ENCODE results near the gene MESP2.
"Not testable (repeated sequence)": the region's sequence is repeated elsewhere in the genome, so short reads cannot be mapped to it uniquely, and the experiment has no call there.

Gene MESP2

DNA sequence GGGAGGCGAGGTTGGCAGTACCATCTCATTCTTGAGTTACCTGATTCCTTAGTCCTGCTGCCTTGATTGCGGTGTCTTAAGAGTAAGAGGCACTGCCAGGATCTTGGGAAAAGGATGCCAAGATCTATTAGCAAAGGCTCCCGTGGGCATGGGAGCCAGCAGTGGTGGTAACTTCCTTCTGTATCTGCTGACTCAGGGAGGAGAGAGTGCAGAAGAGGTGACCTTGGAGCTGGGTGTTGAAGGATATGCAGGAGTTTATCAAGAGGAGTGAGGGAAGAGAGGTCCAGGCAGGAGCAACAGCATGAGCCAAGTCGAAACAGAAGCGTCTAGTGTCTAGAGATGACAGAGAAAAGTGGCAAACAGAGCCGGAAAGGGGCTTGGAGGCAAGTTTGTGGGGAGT, 4.5 kb downstream of the MESP2 start:
- DNase-seq (ENCODE audit: low read depth in 2 of 2) = no peak

- DNase-seq (ENCODE audit: low read depth in 2 of 2) = no peak
These were observed 4.9 kb downstream of the MESP2 start for GRCh38 chr15:89781055-89781454.

DNA sequence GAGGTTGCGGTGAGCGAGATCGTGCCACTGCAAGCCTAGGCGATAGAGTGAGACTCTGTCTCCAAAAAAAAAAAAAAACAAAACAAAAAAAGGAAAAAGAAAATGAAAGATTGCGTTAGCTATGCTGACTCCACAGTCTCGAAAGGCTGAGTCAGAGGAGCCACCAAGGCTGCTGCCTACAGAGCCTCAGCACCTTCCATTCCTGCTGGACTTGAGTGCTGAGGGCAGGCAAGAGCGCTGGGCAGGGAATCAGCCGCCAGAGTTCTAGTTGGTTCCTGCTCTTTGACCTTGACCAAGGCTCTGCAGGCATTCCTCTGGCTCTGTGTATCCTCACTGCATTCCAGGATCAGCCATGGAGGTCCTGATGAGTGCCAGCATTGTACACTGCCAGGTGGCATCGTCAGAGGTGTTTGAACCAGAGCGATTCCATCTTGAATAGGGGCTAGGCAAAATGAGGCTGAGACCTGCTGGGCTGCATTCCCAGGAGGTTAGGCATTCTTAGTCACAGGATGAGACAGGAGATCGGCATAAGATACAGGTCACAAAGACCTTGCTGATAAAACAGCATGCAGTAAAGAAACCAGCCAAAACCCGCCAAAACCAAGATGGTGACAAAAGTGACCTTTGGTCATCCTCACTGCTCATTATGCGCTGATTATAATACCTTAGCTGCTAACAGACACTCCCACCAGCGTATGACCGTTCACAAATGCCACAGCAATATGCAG, 5.9 kb downstream of the MESP2 start:
- no peak for DNase-seq (ENCODE audit: low read depth in 2 of 2)

- DNase-seq (ENCODE audit: low read depth in 2 of 2) = not testable (repeated sequence)
These were observed 6.5 kb downstream of the MESP2 start for GRCh38 chr15:89782619-89782950.

DNA sequence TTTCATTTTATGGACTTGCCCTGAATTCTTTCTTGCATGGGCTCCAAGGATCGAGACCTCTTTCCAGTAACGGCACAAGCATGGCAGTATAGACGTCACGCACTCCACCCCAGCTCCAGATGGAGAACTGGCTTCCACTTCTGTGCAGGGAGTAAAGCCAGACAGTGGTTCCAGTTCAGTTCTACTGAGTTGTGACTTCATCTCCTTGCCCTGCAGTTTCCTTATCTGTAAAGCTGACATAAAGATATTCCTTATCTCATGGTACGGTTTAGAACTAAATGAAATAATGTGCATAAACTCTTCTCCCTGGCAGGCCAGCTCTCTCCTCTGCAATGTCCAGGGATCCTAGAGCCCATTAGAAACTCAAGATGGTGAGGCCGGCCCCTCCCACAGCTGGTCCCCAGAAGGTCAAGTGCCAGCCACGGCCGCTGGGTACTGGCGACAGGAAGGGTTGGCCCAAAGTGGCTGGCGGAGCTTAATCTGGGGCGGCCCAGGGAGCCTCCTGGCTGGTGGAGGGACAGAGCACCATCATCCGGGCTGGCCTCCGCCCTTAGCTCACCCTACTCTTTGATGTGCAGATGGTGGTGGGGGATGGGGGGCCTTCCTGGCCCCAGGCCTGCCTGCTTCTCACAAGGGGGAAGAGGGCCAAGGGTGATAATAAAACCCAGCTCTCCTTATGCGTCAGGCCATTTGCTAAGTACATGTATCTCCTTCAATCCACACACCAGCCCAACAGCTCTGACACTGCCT, 7.2 kb downstream of the MESP2 start:
- DNase-seq (ENCODE audit: low read depth in 2 of 2) = no peak

GRCh38 chr15:89783861-89784685, 7.9 kb downstream of the MESP2 start:
- DNase-seq (ENCODE audit: low read depth in 2 of 2) = no peak

GRCh38 chr15:89784686-89784960, 8.5 kb downstream of the MESP2 start:
- DNase-seq (ENCODE audit: low read depth in 2 of 2) = no peak

GRCh38 chr15:89785064-89785773, 9.1 kb downstream of the MESP2 start:
- no peak for DNase-seq (ENCODE audit: low read depth in 2 of 2)

GRCh38 chr15:89785774-89786140, 9.6 kb downstream of the MESP2 start:
- DNase-seq (ENCODE audit: low read depth in 2 of 2) = no peak

DNA sequence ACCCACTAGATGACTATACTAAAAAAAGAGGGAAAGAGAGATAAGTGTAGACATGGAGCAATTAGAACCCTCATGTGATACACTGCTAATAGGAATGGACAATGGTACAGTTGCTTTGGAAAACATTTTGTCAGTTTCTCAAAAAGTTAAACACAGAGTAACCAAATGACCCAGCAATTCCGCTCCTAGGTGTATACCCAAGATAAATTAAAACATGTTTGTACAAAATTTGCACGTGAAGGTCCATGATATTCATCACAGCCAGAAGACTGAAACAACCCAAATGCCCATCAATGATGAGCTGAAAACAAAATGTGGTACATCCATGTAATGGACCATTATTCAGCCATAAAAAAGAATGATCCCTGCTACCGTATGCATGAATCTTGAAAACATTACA, 11.8 kb downstream of the MESP2 start:
- no peak for DNase-seq (ENCODE audit: low read depth in 2 of 2)

GRCh38 chr15:89788585-89788984, 12.5 kb downstream of the MESP2 start:
- DNase-seq (ENCODE audit: low read depth in 2 of 2) = not testable (repeated sequence)

GRCh38 chr15:89790206-89790605, 14.1 kb downstream of the MESP2 start:
- no peak for DNase-seq (ENCODE audit: low read depth in 2 of 2)

DNA sequence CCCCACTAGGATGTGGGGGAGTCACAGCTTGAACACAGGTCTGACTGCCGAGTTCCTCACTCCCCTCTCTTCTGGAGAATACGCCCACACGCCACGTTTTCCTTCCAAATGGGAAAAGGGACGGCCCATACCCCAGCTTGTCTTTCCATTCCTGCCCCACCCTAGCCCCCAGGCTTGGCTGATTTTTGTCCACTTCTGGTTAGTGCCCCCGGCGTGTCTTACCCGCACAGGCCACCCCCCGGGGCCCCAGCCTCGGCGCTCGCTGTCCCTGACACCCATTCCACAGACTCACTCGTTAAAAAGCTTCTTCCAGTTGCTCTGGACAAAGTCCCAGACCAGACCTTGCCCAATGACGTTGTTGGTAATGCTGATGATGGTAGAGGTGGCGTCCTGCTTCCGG, 14.5 kb downstream of the MESP2 start:
- DNase-seq (ENCODE audit: low read depth in 2 of 2) = no peak

DNA sequence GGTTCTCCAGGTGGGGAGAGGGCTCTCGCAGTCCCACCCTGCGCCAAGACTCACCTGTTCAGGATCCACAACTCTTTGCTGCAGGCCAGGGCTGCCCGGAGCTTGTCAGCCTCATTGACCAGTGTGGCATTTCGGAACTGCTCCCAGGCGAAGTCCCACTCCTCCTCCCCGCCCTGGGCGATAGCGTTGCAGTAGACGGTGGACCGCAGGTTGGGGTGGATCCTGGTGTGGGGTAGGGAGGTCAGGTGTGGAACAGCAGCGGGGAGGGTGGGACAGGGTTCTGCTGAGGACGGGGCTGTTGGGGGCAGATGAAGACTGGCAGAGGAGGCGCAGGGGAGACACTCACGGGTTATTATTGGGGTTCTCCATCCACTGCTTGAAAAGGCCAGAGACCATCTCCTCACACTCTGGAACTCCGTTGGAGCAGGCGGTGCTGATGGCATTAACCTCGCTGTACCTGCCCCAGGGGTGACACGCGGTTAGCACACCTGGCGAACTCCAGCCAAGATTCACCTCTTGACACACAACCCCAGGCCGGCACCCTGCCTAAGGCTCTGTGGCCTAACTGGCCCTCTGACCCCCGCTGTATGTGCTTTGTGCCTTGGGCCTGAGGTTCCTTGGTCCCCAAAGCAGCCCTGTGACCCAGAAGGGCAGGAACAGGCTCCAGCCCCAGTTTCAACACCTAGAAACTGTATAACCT, 16.1 kb downstream of the MESP2 start:
- DNase-seq (ENCODE audit: low read depth in 2 of 2) = no peak

- no peak for DNase-seq (ENCODE audit: low read depth in 2 of 2)
These were observed 18.6 kb downstream of the MESP2 start for GRCh38 chr15:89794627-89795241.

DNA sequence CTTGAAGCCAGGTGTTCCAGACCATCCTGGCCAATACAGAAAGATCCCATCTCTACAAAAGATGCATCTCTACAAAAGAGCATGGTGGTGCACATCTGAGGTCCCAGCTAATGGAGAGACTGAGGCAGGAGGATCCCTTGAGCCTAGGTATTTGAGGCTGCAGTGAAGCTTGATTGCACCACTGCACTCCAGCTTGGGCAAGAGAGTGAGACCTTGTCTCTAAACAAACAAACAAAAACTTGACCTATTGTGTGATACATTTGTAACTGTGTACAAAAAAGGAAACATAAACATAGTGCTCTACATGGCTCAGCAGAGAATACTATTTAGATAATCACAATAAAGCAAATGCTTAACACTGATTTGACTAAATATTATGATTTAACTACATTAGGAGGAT, 19.9 kb downstream of the MESP2 start:
- no peak for DNase-seq (ENCODE audit: low read depth in 2 of 2)

GRCh38 chr15:89797678-89798201, 21.6 kb downstream of the MESP2 start:
- no peak for DNase-seq (ENCODE audit: low read depth in 2 of 2)

GRCh38 chr15:89799011-89799911, 23.1 kb downstream of the MESP2 start:
- DNase-seq (ENCODE audit: low read depth in 2 of 2) = no peak

GRCh38 chr15:89799918-89800498, 23.9 kb downstream of the MESP2 start:
- no peak for DNase-seq (ENCODE audit: low read depth in 2 of 2)

All from stimulated activated CD8-positive, alpha-beta memory T cell treated with anti-CD3 and anti-CD28 coated beads, Interleukin-7, amount 100 ng/mL, for 1 hour (primary cell).